ENCODE measurements around the gene THAP11. TPM values are rescaled to one million over a fixed set of nuclear protein-coding genes. Genes with fewer than 3 reads are reported as not detected.
A peak's percentile ranks its signal among the peaks of the same experiment; 100 is the strongest.

THAP11 gene
- total RNA-seq: 85.4 TPM

GRCh38 chr16:67841816-67842508 lies at the start of gene THAP11:
TSS of gene THAP11 (plus strand) at chr16:67842320. CDS start at chr16:67842555, 235 bp downstream.
- TF ChIP-seq CTCF (IDR thresholded peaks at IDR 0.05): peak; percentile 88 to 94 (median 93)
- DNase-seq (ENCODE audit: low spot score in 2 of 2): peak; percentile 67 to 97
- H3K27me3 ChIP-seq: no peaks in the 10 kb centered on the region
- H3K4me3 ChIP-seq: peak within 1 kb of the TSS; percentile 86 to 96
- peak within 1 kb of the TSS; percentile 98 to 100 for H3K27ac ChIP-seq
- H3K9me3 ChIP-seq: no peaks in the 10 kb centered on the region
- intact Hi-C loops (cut with DNase I): loop anchor here (1.0 to 10.0 kb wide), 4 partner anchors 21 to 1493 kb away; partner anchors contain the start of genes COG8, FHOD1, NIP7 and PDF
- peaks cover 30 to 31% of the 10 kb centered on the region in 2 donors for H3K4me1 ChIP-seq
- no peaks in the 10 kb centered on the region for H3K36me3 ChIP-seq

GRCh38 chr16:67796099-67796718 lies 45.9 kb upstream of the THAP11 start:
- intact Hi-C loops (cut with DNase I): no loop called here
- TF ChIP-seq CTCF (IDR thresholded peaks at IDR 0.05): no peak
- no peak for DNase-seq (ENCODE audit: low spot score in 2 of 2)
- no peak overlapping the region for H3K4me3 ChIP-seq
- no peak overlapping the region for H3K27ac ChIP-seq
- H3K4me1 ChIP-seq: no peaks in the 10 kb centered on the region
- no peaks in the 10 kb centered on the region for H3K9me3 ChIP-seq
- no peaks in the 10 kb centered on the region for H3K27me3 ChIP-seq
- peaks cover 4 to 7% of the 10 kb centered on the region in 2 donors for H3K36me3 ChIP-seq

- Histone ChIP-seq H3K27ac (no peak overlapping the region), H3K36me3 (peaks cover 10 to 11% of the 10 kb centered on the region in 2 donors), H3K9me3 (no peaks in the 10 kb centered on the region), H3K4me3 (no peak overlapping the region), H3K27me3 (no peaks in the 10 kb centered on the region), H3K4me1 (peaks cover 0 to 8% of the 10 kb centered on the region in 2 donors)
- no peak for TF ChIP-seq CTCF (IDR thresholded peaks at IDR 0.05)
- DNase-seq (ENCODE audit: low spot score in 2 of 2): no peak
- intact Hi-C loops (cut with DNase I): loop anchor here (10.0 kb wide), 1 partner anchor 556 kb away; the partner anchor contains the start of genes FHOD1 and SLC9A5
These were observed 41.7 kb upstream of the THAP11 start for GRCh38 chr16:67800338-67800926.

GRCh38 chr16:67801241-67801640 lies 40.9 kb upstream of the THAP11 start:
- intact Hi-C loops (cut with DNase I): loop anchor here (10.0 kb wide), 1 partner anchor 556 kb away; the partner anchor contains the start of genes FHOD1 and SLC9A5
- H3K4me3 ChIP-seq: no peak overlapping the region
- DNase-seq (ENCODE audit: low spot score in 2 of 2): no peak
- no peak for TF ChIP-seq CTCF (IDR thresholded peaks at IDR 0.05)
- peaks cover 10 to 11% of the 10 kb centered on the region in 2 donors for H3K36me3 ChIP-seq
- H3K9me3 ChIP-seq: no peaks in the 10 kb centered on the region
- no peaks in the 10 kb centered on the region for H3K27me3 ChIP-seq
- no peak overlapping the region for H3K27ac ChIP-seq
- peaks cover 0 to 8% of the 10 kb centered on the region in 2 donors for H3K4me1 ChIP-seq

- H3K27ac ChIP-seq: no peak overlapping the region
- peaks cover 0 to 8% of the 10 kb centered on the region in 2 donors for H3K4me1 ChIP-seq
- intact Hi-C loops (cut with DNase I): loop anchor here (10.0 kb wide), 1 partner anchor 557 kb away; the partner anchor contains the start of genes FHOD1 and SLC9A5
- H3K4me3 ChIP-seq: no peak overlapping the region
- no peak for TF ChIP-seq CTCF (IDR thresholded peaks at IDR 0.05)
- H3K9me3 ChIP-seq: no peaks in the 10 kb centered on the region
- peaks cover 10 to 11% of the 10 kb centered on the region in 2 donors for H3K36me3 ChIP-seq
- H3K27me3 ChIP-seq: no peaks in the 10 kb centered on the region
- no peak for DNase-seq (ENCODE audit: low spot score in 2 of 2)
These were observed 40.2 kb upstream of the THAP11 start for GRCh38 chr16:67801883-67802282.
